GM21360 (cell line): ENCODE data around the gene LGMN.
"Not testable (repeated sequence)": the region's sequence is repeated elsewhere in the genome, so short reads cannot be mapped to it uniquely, and the experiment has no call there.

Source experiments
- ATAC-seq: cut with Tn5 transposase; IDR thresholded peaks from one replicate; pipeline ENCODE4 v1.9.1; 2021; ENCODE audit warnings: mild to moderate bottlenecking, moderate library complexity; ENCODE audit not compliant: unreplicated experiment

Gene LGMN

DNA sequence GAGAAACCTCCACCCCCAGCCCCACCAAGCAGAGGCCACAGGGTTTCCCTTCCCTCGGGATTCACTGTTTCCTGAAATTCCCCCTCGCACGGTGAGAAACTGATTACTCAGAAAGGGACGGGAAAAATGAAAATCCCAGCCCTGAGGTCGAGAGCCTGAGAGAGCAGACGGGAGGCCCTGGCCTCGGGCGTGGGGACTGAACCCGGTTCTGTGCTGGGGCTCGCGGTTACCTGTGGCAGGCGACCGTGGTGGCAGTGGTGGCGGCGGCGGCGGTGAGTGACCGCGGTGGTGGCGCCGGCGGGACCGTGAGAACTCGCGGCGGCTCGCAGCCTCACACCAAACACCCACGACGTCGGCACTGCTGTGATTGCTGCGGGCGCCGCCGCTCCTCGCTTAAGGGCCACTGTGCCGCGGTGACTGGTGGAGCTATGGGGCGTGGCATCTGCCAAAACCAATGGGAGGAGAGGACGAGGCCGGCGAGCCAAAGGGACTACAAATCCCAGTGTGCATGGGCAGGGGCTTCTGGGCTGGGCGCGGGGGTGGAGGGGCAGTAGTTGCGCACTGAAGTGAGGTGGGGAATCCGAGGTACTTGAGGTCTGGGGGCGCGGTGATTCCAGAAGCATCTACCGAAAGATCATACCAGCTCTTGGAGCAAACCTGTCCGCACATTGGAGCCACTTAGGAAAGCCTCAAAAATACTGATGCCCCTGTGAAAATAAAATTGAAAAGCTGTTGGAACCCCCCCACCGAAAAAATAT is at the start of gene LGMN:
TSS of gene LGMN (minus strand) at position 369 of the 758 bp plus-strand sequence. CDS start 15,841 bp downstream, outside the sequence.
- peak; percentile 73 for ATAC-seq

DNA sequence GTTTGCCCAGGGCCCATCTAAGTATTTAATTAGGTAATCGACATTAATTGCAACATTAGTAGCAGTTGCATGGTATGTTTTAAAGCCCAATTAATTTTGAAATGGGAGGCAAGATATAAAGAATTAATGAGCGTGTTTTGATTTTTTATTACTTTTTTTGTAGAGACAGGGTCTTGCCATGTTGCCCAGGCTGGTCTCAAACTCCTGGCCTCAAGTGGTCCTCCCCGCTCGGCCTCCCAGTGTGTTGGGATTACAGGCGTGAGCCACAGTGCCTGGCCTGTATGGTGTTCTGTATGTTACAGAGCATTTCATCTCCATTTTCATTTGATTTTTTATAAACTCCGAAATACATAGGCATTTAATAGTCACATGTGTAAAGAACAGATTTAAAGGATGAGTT is 46.5 kb upstream of the LGMN start:
- ATAC-seq = no peak

- ATAC-seq = no peak
Observed at GRCh38 chr14:92794547-92794941, 46.1 kb upstream of the LGMN start.

DNA sequence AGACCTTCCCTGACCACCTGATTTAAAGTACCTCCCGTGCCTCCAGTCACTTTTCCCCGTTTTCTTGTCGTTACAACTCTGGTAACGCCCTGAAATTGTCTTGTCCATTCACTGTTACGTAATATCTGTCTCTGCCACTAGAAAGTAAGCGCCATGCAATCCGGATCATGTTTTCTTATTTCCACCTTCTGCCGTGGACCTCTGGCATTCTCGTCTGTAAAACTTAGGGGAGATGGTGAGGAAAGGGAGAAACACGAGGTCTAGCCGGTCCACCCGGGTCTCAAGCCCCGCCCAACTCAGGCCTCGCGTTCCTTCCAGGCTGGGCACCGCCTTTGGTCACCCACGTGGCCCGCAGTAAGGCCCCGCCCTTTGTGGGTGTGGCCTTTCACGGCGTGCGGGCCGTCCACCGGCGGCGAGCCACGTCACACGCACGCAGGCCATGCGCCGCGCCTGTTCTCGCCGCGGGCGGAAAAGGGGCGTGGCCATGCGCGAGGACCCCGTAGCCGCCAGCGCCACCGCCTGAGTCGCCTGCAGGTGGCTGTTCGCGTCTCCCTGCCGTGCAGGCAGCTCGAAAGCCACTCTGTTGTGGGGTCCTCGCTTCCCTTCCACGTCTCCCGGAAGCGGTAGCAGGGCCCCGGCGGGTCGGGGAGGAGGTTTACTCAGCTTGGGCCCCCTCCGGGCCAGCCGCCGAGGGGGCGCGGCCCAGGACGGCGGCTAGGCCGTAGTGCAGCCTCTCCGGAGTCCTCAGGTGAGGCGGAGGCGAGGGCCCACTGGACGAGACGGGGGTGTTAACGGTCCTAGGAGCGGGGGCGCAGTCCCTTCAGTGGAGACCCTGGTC is 45.5 kb upstream of the LGMN start, which contains the start of gene GOLGA5:
TSS of gene GOLGA5 (plus strand) at position 597 of the 838 bp plus-strand sequence. CDS start 3,133 bp downstream, outside the sequence.
- ATAC-seq = peak; percentile 93

- ATAC-seq = no peak
Observed at GRCh38 chr14:92792885-92793284, 44.5 kb upstream of the LGMN start.

DNA sequence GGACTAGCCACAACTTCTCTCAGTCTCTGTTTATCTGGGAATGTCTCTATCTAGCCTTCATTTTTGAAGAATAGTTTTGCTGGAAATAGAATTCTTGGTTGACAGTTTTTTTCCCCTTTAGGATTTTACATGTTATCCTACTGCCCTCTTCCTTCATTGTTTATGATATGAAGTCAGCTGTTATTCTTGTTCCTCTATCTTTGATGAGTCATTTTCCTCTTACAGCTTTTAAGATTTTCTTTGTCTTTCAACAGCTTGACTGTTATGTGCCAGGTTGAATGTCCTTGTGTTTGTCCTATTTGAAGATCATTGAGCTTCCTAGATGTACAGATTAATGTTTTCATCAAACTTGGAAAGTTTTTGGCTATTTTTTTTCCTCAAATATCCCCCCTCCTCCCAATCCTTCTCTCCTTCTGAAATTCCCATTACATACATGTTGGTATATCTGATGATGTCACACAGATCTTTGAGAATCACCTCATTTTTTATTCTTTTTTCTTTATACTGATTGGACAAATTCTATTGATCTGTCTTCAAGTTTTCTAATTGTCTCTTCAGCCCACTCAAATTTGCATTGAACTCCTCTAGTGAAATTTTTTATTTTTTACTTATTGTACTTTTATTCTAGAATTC is 41.1 kb upstream of the LGMN start:
- no peak for ATAC-seq

GRCh38 chr14:92787554-92787953 is 39.1 kb upstream of the LGMN start:
- no peak for ATAC-seq

- no peak for ATAC-seq
Observed at GRCh38 chr14:92786427-92786756, 38.0 kb upstream of the LGMN start.

- no peak for ATAC-seq
Observed at GRCh38 chr14:92785667-92786426, 37.4 kb upstream of the LGMN start.

- peak; percentile 64 for ATAC-seq
Observed at GRCh38 chr14:92783813-92784431, 35.5 kb upstream of the LGMN start.

DNA sequence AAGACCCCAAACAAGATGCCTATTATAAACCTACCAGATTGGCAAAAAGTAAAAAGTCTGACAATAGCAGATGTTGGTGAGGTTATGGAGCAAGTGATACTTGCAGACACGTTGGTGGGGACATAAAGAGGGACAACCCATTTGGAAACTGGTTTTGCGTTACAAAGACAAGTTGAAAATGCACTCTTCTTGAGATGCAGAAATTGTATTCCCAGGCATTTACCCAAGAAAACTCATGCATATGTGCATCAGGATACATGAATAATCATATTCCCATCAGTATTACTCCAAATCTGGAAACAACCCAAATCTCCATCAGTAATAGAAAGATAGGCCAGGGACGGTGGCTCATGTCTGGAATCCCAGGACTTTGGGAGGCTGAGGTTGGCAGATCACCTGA is 32.9 kb upstream of the LGMN start:
- ATAC-seq = no peak

- ATAC-seq = no peak
Observed at GRCh38 chr14:92780444-92781232, 32.2 kb upstream of the LGMN start.

DNA sequence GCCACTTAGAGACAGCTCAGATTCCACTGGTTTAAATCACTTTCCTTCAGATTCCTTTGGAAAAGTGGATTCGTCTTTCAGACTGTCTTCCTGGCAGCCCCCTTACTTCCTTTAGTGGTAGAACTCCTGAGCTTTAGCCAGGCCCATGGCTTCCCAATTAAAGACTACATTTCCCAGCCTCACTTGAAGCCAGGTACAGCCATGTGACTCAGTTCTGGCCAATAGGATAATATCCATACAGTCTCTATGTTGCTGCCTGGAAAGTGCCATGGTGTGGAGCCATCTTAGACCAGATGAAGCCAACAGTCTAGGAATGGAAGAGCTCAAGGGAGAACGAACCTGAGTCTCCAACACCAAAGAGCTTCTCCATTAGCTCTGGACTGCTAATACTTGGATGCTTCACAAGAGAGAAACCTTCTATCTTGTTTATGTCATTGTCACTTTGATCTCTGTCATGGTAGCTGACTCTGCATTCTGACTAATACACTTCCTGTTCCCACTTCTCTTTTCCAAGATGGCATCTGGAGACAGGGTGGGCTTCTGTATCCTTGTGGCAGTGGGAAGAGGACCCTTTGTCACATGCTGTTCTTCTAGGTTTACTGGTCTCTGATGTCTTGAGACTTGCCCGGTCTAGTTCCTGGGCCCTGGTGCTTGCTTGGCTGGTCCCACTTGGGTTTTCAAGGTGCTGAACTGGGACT is 30.6 kb upstream of the LGMN start:
- not testable (repeated sequence) for ATAC-seq

DNA sequence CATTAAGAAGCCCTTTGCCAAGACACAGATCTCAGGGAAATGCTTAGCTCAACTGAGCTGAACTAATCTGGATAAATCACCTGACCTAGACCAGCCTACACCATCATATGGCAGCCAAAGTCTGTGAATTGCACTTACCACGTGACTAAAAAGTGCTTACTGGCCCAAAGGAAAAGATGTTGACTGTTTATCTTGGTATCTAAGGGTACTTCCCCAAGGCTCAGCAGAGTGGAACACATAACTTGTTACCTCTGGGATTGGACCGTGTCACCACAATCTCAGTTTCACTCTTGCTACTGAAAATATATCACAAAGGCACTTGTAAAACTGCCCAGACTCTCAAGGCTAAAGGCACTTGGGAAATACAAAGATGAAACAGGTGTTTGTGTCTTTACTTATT is 26.9 kb upstream of the LGMN start:
- ATAC-seq = peak; percentile 89

DNA sequence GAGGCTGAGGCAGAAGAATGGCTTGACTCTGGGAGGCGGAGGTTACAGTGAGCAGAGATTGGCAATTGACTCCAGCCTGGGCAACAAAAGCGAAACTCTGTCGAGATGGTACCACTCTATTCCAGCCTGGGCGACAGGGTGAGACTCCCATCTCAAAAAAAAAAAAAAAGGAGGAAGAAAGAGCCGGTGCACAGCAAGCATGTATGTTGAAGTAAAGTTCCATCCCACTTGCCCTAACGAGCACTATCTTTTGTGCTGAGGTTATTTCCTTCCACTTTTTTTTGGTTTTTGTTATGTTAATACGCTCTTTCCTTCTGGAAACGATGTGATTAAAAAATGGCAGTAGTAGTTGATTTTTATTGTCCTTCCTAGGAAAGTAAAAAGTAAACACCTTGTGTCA is 26.1 kb upstream of the LGMN start:
- no peak for ATAC-seq

GRCh38 chr14:92770484-92770883 is 22.1 kb upstream of the LGMN start:
- ATAC-seq = no peak

GRCh38 chr14:92768795-92769194 is 20.4 kb upstream of the LGMN start:
- no peak for ATAC-seq

DNA sequence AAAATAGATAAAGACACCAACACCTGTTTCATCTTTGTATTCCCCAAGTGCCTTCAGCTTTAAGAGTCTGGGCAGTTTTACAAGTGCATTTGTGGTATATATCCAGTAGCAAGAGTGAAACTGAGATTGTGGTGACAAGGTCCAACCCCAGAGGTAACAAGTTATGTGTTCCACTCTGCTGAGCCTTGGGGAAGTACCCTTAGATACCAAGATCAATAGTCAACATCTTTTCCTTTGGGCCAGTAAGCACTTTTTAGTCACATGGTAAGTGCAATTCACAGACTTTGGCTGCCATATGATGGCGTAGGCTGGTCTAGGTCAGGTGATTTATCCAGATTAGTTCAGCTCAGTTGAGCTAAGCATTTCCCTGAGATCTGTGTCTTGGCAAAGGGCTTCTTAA is 19.8 kb upstream of the LGMN start:
- peak; percentile 92 for ATAC-seq
